HL-60 (cell line): Measurements from ENCODE around the gene MAP3K7.

Experiments
- DNase-seq, 2 experiments: peaks; one replicate each; pipeline ENCODE4 v3.0.0-alpha.2; 2010 to 2020; ENCODE audit warnings: low read depth in 1 of 2, low spot score in 1 of 2
- H3K27ac ChIP-seq: fragments of 250-450 bp; sonication (Bioruptor Pico); replicated peaks from 2 replicates; pipeline ENCODE4 v1.5.1; 2020; ENCODE audit warnings: mild to moderate bottlenecking, moderate library complexity
- H3K27me3 ChIP-seq: fragments of 250-450 bp; sonication (Bioruptor Pico); 2 replicates; pipeline ENCODE4 v1.5.1; 2021; ENCODE audit warnings: mild to moderate bottlenecking, moderate library complexity; ENCODE audit not compliant: insufficient read depth, poor library complexity, severe bottlenecking
- H3K4me3 ChIP-seq: replicated peaks from 2 replicates; pipeline ENCODE4 v1.5.1; 2011; ENCODE audit warnings: mild to moderate bottlenecking, control low read depth, low read length; ENCODE audit not compliant: insufficient read depth
- CTCF ChIP-seq: IDR thresholded peaks from one replicate; pipeline ENCODE4 v1.5.1; 2011; ENCODE audit warnings: low read length, control low read depth, inconsistent platforms; ENCODE audit not compliant: insufficient read depth
- GABPA ChIP-seq: IDR thresholded peaks from 2 replicates; pipeline ENCODE4 v1.6.1; 2012; ENCODE audit warnings: low read depth
- POLR2AphosphoS5 ChIP-seq: IDR thresholded peaks from 2 replicates; pipeline ENCODE4 v1.6.1; 2012; ENCODE audit warnings: low read depth
- REST ChIP-seq: IDR thresholded peaks from 2 replicates; pipeline ENCODE4 v1.6.1; 2012; ENCODE audit warnings: low read depth; ENCODE audit not compliant: insufficient replicate concordance
- SPI1 ChIP-seq: IDR thresholded peaks from 2 replicates; pipeline ENCODE4 v1.6.1; 2012; ENCODE audit warnings: low read depth, mild to moderate bottlenecking, borderline replicate concordance

Gene MAP3K7

GRCh38 chr6:90484903-90485302 lies 102.0 kb downstream of the MAP3K7 start:
- TF ChIP-seq SPI1 = no peak
- H3K27ac ChIP-seq = no peak overlapping the region
- DNase-seq = no peak

GRCh38 chr6:90484385-90484784 lies 102.5 kb downstream of the MAP3K7 start:
- no peak overlapping the region for H3K4me3 ChIP-seq
- no peak for DNase-seq
- H3K27ac ChIP-seq = no peak overlapping the region
- TF ChIP-seq REST = no peak
- TF ChIP-seq CTCF = no peak
- no peak for TF ChIP-seq GABPA
- no peak for TF ChIP-seq SPI1
- TF ChIP-seq POLR2AphosphoS5 = no peak
- H3K27me3 ChIP-seq = peaks cover 2% of the 10 kb centered on the region

More at GRCh38 chr6:90484903-90485302, 102.0 kb downstream of the MAP3K7 start:
- H3K4me3 ChIP-seq = no peak overlapping the region
- no peaks in the 10 kb centered on the region for H3K27me3 ChIP-seq

- no peak for DNase-seq
- peaks cover 2% of the 10 kb centered on the region for H3K27me3 ChIP-seq
- TF ChIP-seq REST = no peak
- no peak for TF ChIP-seq GABPA
- TF ChIP-seq SPI1 = no peak
- no peak for TF ChIP-seq POLR2AphosphoS5
- no peak for TF ChIP-seq CTCF
- H3K4me3 ChIP-seq = no peak overlapping the region
- no peak overlapping the region for H3K27ac ChIP-seq
These were observed 102.9 kb downstream of the MAP3K7 start for GRCh38 chr6:90483956-90484355.

GRCh38 chr6:90483116-90483839 lies 103.6 kb downstream of the MAP3K7 start:
- peaks cover 2% of the 10 kb centered on the region for H3K27me3 ChIP-seq
- no peak for DNase-seq
- no peak overlapping the region for H3K27ac ChIP-seq
- no peak overlapping the region for H3K4me3 ChIP-seq
- no peak for TF ChIP-seq REST
- TF ChIP-seq GABPA = no peak
- no peak for TF ChIP-seq CTCF
- no peak for TF ChIP-seq POLR2AphosphoS5
- TF ChIP-seq SPI1 = no peak
